H1 (cell line): ENCODE results near the gene TMEM130. TPM values are rescaled to one million over a fixed set of nuclear protein-coding genes. Genes with fewer than 3 reads are reported as not detected.

Source experiments
- CTCF ChIA-PET: fragments of 300-600 bp; sonication (Branson Sonifier 250); formaldehyde crosslinking; loops from one replicate; lab custom pipeline; 2021; ENCODE audit not compliant: partially characterized antibody; lab: Charles Lee
- POLR2A ChIA-PET: fragments of 300-600 bp; sonication (Branson Sonifier 250); formaldehyde crosslinking; loops from one replicate; lab custom pipeline; 2021; ENCODE audit warnings: inconsistent platforms; ENCODE audit not compliant: partially characterized antibody; lab: Charles Lee
- DNase-seq, 2 experiments: peaks; one replicate each; pipeline versions ENCODE4 v3.0.0 to v3.0.0-alpha.2; 2010 to 2022; ENCODE audit warnings: low spot score in 2 of 2, low read depth in 1 of 2, mixed read lengths in 1 of 2
- FAIRE-seq: peaks from 2 replicates; lab custom pipeline; 2011; peaks lifted over from hg19 to GRCh38; lab: Jason Lieb, UNC
- H2AFZ ChIP-seq: 2 replicates; pipeline ENCODE4 v1.8.1; 2012; ENCODE audit warnings: low read length, inconsistent platforms
- H2AK5ac ChIP-seq: 2 replicates; pipeline ENCODE4 v1.6.1; 2013; ENCODE audit warnings: low read depth, low read length
- H2BK120ac ChIP-seq: replicated peaks from 2 replicates; pipeline ENCODE3; 2013; ENCODE audit warnings: low read depth, low read length, inconsistent platforms
- H2BK12ac ChIP-seq: 2 replicates; pipeline ENCODE4 v1.6.1; 2013; ENCODE audit warnings: low read depth, low read length
- H2BK15ac ChIP-seq: 2 replicates; pipeline ENCODE4 v1.6.1; 2013; ENCODE audit warnings: low read length
- H2BK20ac ChIP-seq: 2 replicates; pipeline ENCODE4 v1.6.1; 2013; ENCODE audit warnings: low read length
- H2BK5ac ChIP-seq: 2 replicates; pipeline ENCODE4 v1.6.1; 2013; ENCODE audit warnings: low read depth, low read length
- H3K14ac ChIP-seq: 2 replicates; pipeline ENCODE4 v1.6.1; 2013; ENCODE audit warnings: inconsistent platforms; ENCODE audit not compliant: insufficient read length
- H3K18ac ChIP-seq: 2 replicates; pipeline ENCODE4 v1.6.1; 2013; ENCODE audit warnings: low read length; ENCODE audit errors: extremely low read depth
- H3K23ac ChIP-seq: 2 replicates; pipeline ENCODE4 v1.6.1; 2013; ENCODE audit warnings: inconsistent platforms; ENCODE audit not compliant: insufficient read length
- H3K23me2 ChIP-seq: 2 replicates; pipeline ENCODE4 v1.6.1; 2013; ENCODE audit warnings: low read depth, low read length
- H3K27ac ChIP-seq: 2 replicates; pipeline ENCODE4 v1.6.1; 2011; ENCODE audit warnings: low read depth, low read length, inconsistent platforms
- H3K27me3 ChIP-seq, 4 experiments: replicated peaks in 1 of 4; 1 replicate in 1 of 4; 2 replicates in 3 of 4; pipeline versions ENCODE4 v1.6.1 to v1.8.1; 2011 to 2013; ENCODE audit warnings: low read length in 3 of 4, mild to moderate bottlenecking in 3 of 4, inconsistent platforms in 2 of 4, mixed read lengths in 2 of 4, moderate library complexity in 1 of 4; ENCODE audit not compliant: control insufficient read depth in 3 of 4, insufficient read depth in 3 of 4; ENCODE audit errors: extremely low read depth in 1 of 4
- H3K36me3 ChIP-seq, 4 experiments: 2 replicates each; pipeline versions ENCODE4 v1.6.1 to v1.8.1; 2011 to 2013; ENCODE audit warnings: mild to moderate bottlenecking in 4 of 4, low read length in 3 of 4, moderate library complexity in 2 of 4, control low read depth in 1 of 4, inconsistent platforms in 1 of 4; ENCODE audit not compliant: insufficient read depth in 4 of 4, control insufficient read depth in 2 of 4
- H3K4ac ChIP-seq: replicated peaks from 2 replicates; pipeline ENCODE3; 2013; ENCODE audit warnings: low read length, low read depth, mixed read lengths, inconsistent platforms; ENCODE audit not compliant: insufficient read length
- H3K4me1 ChIP-seq, 4 experiments: replicated peaks in 1 of 4; 1 replicate in 1 of 4; 2 replicates in 3 of 4; pipeline versions ENCODE4 v1.6.1 to v1.8.1; 2011 to 2013; ENCODE audit warnings: low read length in 3 of 4, inconsistent platforms in 2 of 4, mixed read lengths in 1 of 4; ENCODE audit not compliant: insufficient read depth in 4 of 4, control insufficient read depth in 3 of 4
- H3K4me2 ChIP-seq, 2 experiments: 2 replicates each; pipeline versions ENCODE4 v1.6.1 to v1.8.1; 2011 to 2013; ENCODE audit warnings: low read depth in 2 of 2, low read length in 2 of 2, control low read depth in 1 of 2, inconsistent platforms in 1 of 2, mild to moderate bottlenecking in 1 of 2; ENCODE audit not compliant: insufficient read depth in 1 of 2
- H3K4me3 ChIP-seq, 4 experiments: fragments of 200-600, 300-600 bp in 1 of 4; sonication (generic), shearing (Covaris generic), sonication (Bioruptor Twin) in 1 of 4; 2 replicates each; pipeline versions ENCODE4 v1.5.1 to v1.8.1; 2011 to 2016; ENCODE audit warnings: low read length in 4 of 4, low read depth in 3 of 4, control low read depth in 2 of 4, inconsistent platforms in 2 of 4, mild to moderate bottlenecking in 2 of 4, mixed read lengths in 1 of 4, moderate library complexity in 1 of 4; ENCODE audit not compliant: insufficient read depth in 2 of 4; ENCODE audit errors: extremely low read depth in 1 of 4
- H3K56ac ChIP-seq: replicated peaks from 2 replicates; pipeline ENCODE3; 2013; ENCODE audit warnings: low read depth, mild to moderate bottlenecking, mixed read lengths, low read length, inconsistent platforms; ENCODE audit not compliant: insufficient read length
- H3K79me1 ChIP-seq: 2 replicates; pipeline ENCODE4 v1.6.1; 2013; ENCODE audit warnings: low read depth, low read length, control low read depth
- H3K79me2 ChIP-seq, 2 experiments: 2 replicates each; pipeline versions ENCODE4 v1.6.1 to v1.8.1; 2012 to 2013; ENCODE audit warnings: low read length in 2 of 2, mild to moderate bottlenecking in 2 of 2, inconsistent platforms in 1 of 2; ENCODE audit not compliant: insufficient read depth in 2 of 2, control insufficient read depth in 1 of 2
- H3K9ac ChIP-seq, 4 experiments: replicated peaks in 1 of 4; 1 replicate in 1 of 4; 2 replicates in 3 of 4; pipeline versions ENCODE4 v1.6.1 to v1.8.1; 2011 to 2013; ENCODE audit warnings: low read depth in 3 of 4, low read length in 3 of 4, control low read depth in 2 of 4, mild to moderate bottlenecking in 2 of 4, moderate library complexity in 2 of 4, inconsistent platforms in 1 of 4; ENCODE audit errors: extremely low read depth in 1 of 4
- H3K9me3 ChIP-seq, 2 experiments: 2 replicates each; pipeline versions ENCODE4 v1.6.1 to v1.8.1; 2012 to 2013; ENCODE audit warnings: mild to moderate bottlenecking in 2 of 2, moderate library complexity in 2 of 2, control low read depth in 1 of 2, inconsistent platforms in 1 of 2, low read depth in 1 of 2, low read length in 1 of 2, mixed read lengths in 1 of 2; ENCODE audit not compliant: insufficient read depth in 2 of 2
- H4K20me1 ChIP-seq, 2 experiments: replicated peaks in 1 of 2; 2 replicates each; pipeline versions ENCODE3 to v1.8.1; 2011 to 2013; ENCODE audit warnings: inconsistent platforms in 2 of 2, low read length in 2 of 2, mild to moderate bottlenecking in 1 of 2; ENCODE audit not compliant: insufficient read depth in 2 of 2, control insufficient read depth in 1 of 2
- H4K5ac ChIP-seq: 2 replicates; pipeline ENCODE4 v1.6.1; 2013; ENCODE audit warnings: low read length, low read depth, mixed read lengths, inconsistent platforms; ENCODE audit not compliant: insufficient read length
- H4K8ac ChIP-seq: 2 replicates; pipeline ENCODE4 v1.8.0; 2013; ENCODE audit warnings: mild to moderate bottlenecking, moderate library complexity, low read length, inconsistent platforms; ENCODE audit not compliant: insufficient read depth; ENCODE audit errors: extremely low read depth
- H4K91ac ChIP-seq: replicated peaks from 2 replicates; pipeline ENCODE3; 2013; ENCODE audit warnings: low read length, mixed read lengths, inconsistent platforms; ENCODE audit not compliant: insufficient read length
- ATF2 ChIP-seq: IDR thresholded peaks from 2 replicates; pipeline ENCODE4 v1.6.1; 2012; ENCODE audit warnings: low read length, inconsistent platforms
- BACH1 ChIP-seq: IDR thresholded peaks from 2 replicates; pipeline ENCODE4 v1.6.1; 2012; ENCODE audit warnings: low read length, improper control_type of control experiment
- BRCA1 ChIP-seq: IDR thresholded peaks from 2 replicates; pipeline ENCODE4 v1.6.1; 2012; ENCODE audit warnings: low read depth, low read length, improper control_type of control experiment
- EZH2 ChIP-seq: fragments of 200-600 bp; sonication (generic); IDR thresholded peaks from 2 replicates; pipeline ENCODE4 v1.7.1; 2012; ENCODE audit warnings: low read depth, mild to moderate bottlenecking, moderate library complexity, low read length, inconsistent platforms; ENCODE audit not compliant: severe bottlenecking
- MAX ChIP-seq: IDR thresholded peaks from 2 replicates; pipeline ENCODE4 v1.6.1; 2012; ENCODE audit warnings: inconsistent platforms
- SIX5 ChIP-seq: IDR thresholded peaks from 2 replicates; pipeline ENCODE4 v1.6.1; 2011; ENCODE audit warnings: mild to moderate bottlenecking, low read depth, low read length
- WGBS, 2 experiments: shearing (Covaris generic) in 1 of 2; methylation state at CpG; one replicate each; pipeline versions ENCODE4 v1.1.6 to v1.1.7; 2013 to 2015; ENCODE audit warnings: low lambda C conversion rate in 2 of 2, mixed read lengths in 2 of 2, inconsistent platforms in 1 of 2, low coverage in 1 of 2, missing lambda C conversion rate in 1 of 2; ENCODE audit not compliant: insufficient replicate concordance in 2 of 2, insufficient coverage in 1 of 2, insufficient read length in 1 of 2; ENCODE audit errors: extremely low coverage in 1 of 2, missing lambda C conversion rate in 1 of 2; 5-methylcytosine and 5-hydroxymethylcytosine counted together
- polyA plus RNA-seq, 7 experiments: library from polyadenylated mRNA; depleted of rRNA in 3 of 7; stranded (reverse) in 5 of 7; unstranded in 2 of 7; fragments of >200 nt in 5 of 7; fragments of 200-250 nt in 2 of 7; gene quantifications; 1 replicate in 5 of 7; 2 replicates in 1 of 7; 4 replicates in 1 of 7; pipeline versions ENCODE4 v1.2.1 to v1.2.3, GENCODE V29; 2011 to 2013; ENCODE audit warnings: missing spikeins in 2 of 7, mixed read lengths in 2 of 7
- total RNA-seq: library from RNA; stranded (reverse); fragmentation: NEBNext Ultra II Directional; extraction: Animal tissue kit (Norgen Biotek cat#: 25700); gene quantifications from 2 replicates; pipeline ENCODE4 v1.2.1, GENCODE V29; 2021

Gene TMEM130
- total and polyA plus RNA-seq, 2 of the 8 experiments (the other 6 are each of a cell fraction or from before 2014, with no cell fraction given): 2.9 to 6.6 TPM

- no peak for DNase-seq
These were observed 62.5 kb downstream of the TMEM130 start for GRCh38 chr7:98807068-98808048.

More at GRCh38 chr7:98807068-98808048, 62.5 kb downstream of the TMEM130 start:
- H3K79me2 ChIP-seq: no peaks in the 10 kb centered on the region
- no peak overlapping the region for H3K9ac ChIP-seq
- H2BK15ac ChIP-seq: no peak overlapping the region
- H3K23ac ChIP-seq: no peak overlapping the region
- H3K9me3 ChIP-seq: peaks cover 0 to 9% of the 10 kb centered on the region in 2 experiments; a peak in 1 of 4 replicates
- TF ChIP-seq SIX5: no peak
- no peak for TF ChIP-seq EZH2
- TF ChIP-seq BACH1: no peak
- TF ChIP-seq ATF2: no peak
- TF ChIP-seq BRCA1: no peak
- no peak for TF ChIP-seq MAX
- no peak overlapping the region for H3K4me3 ChIP-seq
- H3K18ac ChIP-seq: no peak overlapping the region
- no peak overlapping the region for H4K91ac ChIP-seq
- H3K27me3 ChIP-seq: no peaks in the 10 kb centered on the region; a peak in 1 of 7 replicates
- ChIA-PET CTCF (interaction anchor here (0.6 to 3.1 kb wide), 6 partner anchors 29 to 400 kb away, joined by 3 to 10 read pairs (median 3); no protein-coding TSS in a partner anchor), POLR2A (interaction anchor here (1.3 kb wide), 1 partner anchor 11 kb away, joined by 3 read pairs; no protein-coding TSS in a partner anchor)
- H2BK20ac ChIP-seq: no peak overlapping the region
- no peak overlapping the region for H3K56ac ChIP-seq
- H2AK5ac ChIP-seq: no peak overlapping the region
- no peak overlapping the region for H4K5ac ChIP-seq
- peaks cover 7% of the 10 kb centered on the region; the same call in 1 of the 2 replicates for H3K23me2 ChIP-seq
- H4K20me1 ChIP-seq: peaks cover 0 to 3% of the 10 kb centered on the region in 2 experiments
- no peak overlapping the region for H3K4ac ChIP-seq
- H3K4me1 ChIP-seq: peaks cover 0 to 2% (median 0%) of the 10 kb centered on the region in 4 experiments; a peak in 1 of 7 replicates
- H2BK120ac ChIP-seq: no peak overlapping the region
- no peak overlapping the region for H3K14ac ChIP-seq
- H2BK5ac ChIP-seq: no peak overlapping the region
- 84% methylated on average over 10 of the region's 11 CpGs; no CpG with 5 or more reads in 1 of the 2 experiments for WGBS, 2 experiments
- no peak overlapping the region for H3K27ac ChIP-seq
- no peaks in the 10 kb centered on the region for H3K36me3 ChIP-seq
- FAIRE-seq: no peak
- H4K8ac ChIP-seq: no peak overlapping the region
- no peaks in the 10 kb centered on the region for H3K79me1 ChIP-seq
- H2AFZ ChIP-seq: no peak overlapping the region
- no peak overlapping the region for H2BK12ac ChIP-seq
- no peak overlapping the region for H3K4me2 ChIP-seq
